GM04504 (cell line): ENCODE measurements around the gene GNB3.

Source experiments
- DNase-seq: peaks from one replicate; pipeline ENCODE4 v3.0.0-alpha.2; 2012; ENCODE audit warnings: low read depth

Gene GNB3

GRCh38 chr12:6840761-6841515 lies at the start of gene GNB3:
Gene GNB3 (plus strand): TSS chr12:6840925. CDS start chr12:6841288, 363 bp downstream.
- no peak for DNase-seq

- DNase-seq = no peak
Measured at GRCh38 chr12:6791931-6792520, 48.7 kb upstream of the GNB3 start.

GRCh38 chr12:6792522-6793201 lies 48.1 kb upstream of the GNB3 start:
- no peak for DNase-seq

GRCh38 chr12:6795088-6795487 lies 45.6 kb upstream of the GNB3 start:
- no peak for DNase-seq

- no peak for DNase-seq
Measured at GRCh38 chr12:6796576-6796975, 44.1 kb upstream of the GNB3 start.

GRCh38 chr12:6799147-6799546 lies 41.6 kb upstream of the GNB3 start:
- DNase-seq = no peak

GRCh38 chr12:6807170-6807569 lies 33.6 kb upstream of the GNB3 start:
- DNase-seq = no peak

GRCh38 chr12:6809056-6809455 lies 31.7 kb upstream of the GNB3 start:
- DNase-seq = no peak

GRCh38 chr12:6810758-6811157 lies 30.0 kb upstream of the GNB3 start:
- DNase-seq = no peak

GRCh38 chr12:6813363-6813762 lies 27.4 kb upstream of the GNB3 start:
- no peak for DNase-seq

GRCh38 chr12:6816598-6816997 lies 24.1 kb upstream of the GNB3 start:
- no peak for DNase-seq

GRCh38 chr12:6817098-6817497 lies 23.6 kb upstream of the GNB3 start:
- DNase-seq = no peak

- DNase-seq = no peak
Measured at GRCh38 chr12:6817662-6818157, 23.0 kb upstream of the GNB3 start.

- DNase-seq = no peak
Measured at GRCh38 chr12:6818222-6818621, 22.5 kb upstream of the GNB3 start.

GRCh38 chr12:6818645-6819044 lies 22.1 kb upstream of the GNB3 start:
- DNase-seq = no peak

GRCh38 chr12:6819106-6820030 lies 21.4 kb upstream of the GNB3 start:
- DNase-seq = no peak

- DNase-seq = no peak
Measured at GRCh38 chr12:6820166-6820565, 20.6 kb upstream of the GNB3 start.

- DNase-seq = no peak
Measured at GRCh38 chr12:6821591-6822425, 18.9 kb upstream of the GNB3 start, which contains the start of gene GPR162. Gene GPR162 (plus strand): TSS chr12:6821821. CDS start chr12:6823899, 2,078 bp downstream.

GRCh38 chr12:6822426-6823135 lies 18.1 kb upstream of the GNB3 start:
- DNase-seq = no peak
